Fibroblast of lung (primary cell): ENCODE results near the gene KBTBD2.

Experiments
- CTCF ChIP-seq, 2 donors: IDR thresholded peaks in 1 of 2; conservative IDR thresholded peaks in 1 of 2; 1 replicate in 1 of 2; 2 replicates in 1 of 2; pipeline ENCODE4 v1.5.1; 2011 to 2012; ENCODE audit warnings: low read length in 2 of 2, control low read depth in 1 of 2, inconsistent platforms in 1 of 2, low read depth in 1 of 2, mild to moderate bottlenecking in 1 of 2
- EZH2 ChIP-seq: IDR thresholded peaks from 2 replicates; pipeline ENCODE4 v1.5.1; 2012; ENCODE audit warnings: low read length, control low read depth, mild to moderate bottlenecking; ENCODE audit errors: missing control alignments

GRCh38 chr7:32871624-32872371 is 19.8 kb downstream of the KBTBD2 start:
- TF ChIP-seq CTCF (conservative IDR thresholded peaks at IDR 0.05 in 1 of 2, IDR thresholded peaks at IDR 0.05 in 1 of 2; ENCODE audit: low read depth in 1 of 2, low read length in 2 of 2): no peak
- no peak for TF ChIP-seq EZH2
